NT2/D1 (cell line): Measurements from ENCODE around the gene SP9.

Source experiments
- SUZ12 ChIP-seq: IDR thresholded peaks from 2 replicates; pipeline ENCODE4 v1.6.1; 2011; ENCODE audit not compliant: insufficient read length, insufficient read depth; ENCODE audit errors: extremely low read depth
- ZNF274 ChIP-seq: IDR thresholded peaks from 2 replicates; pipeline ENCODE4 v1.6.1; 2011; ENCODE audit warnings: mild to moderate bottlenecking, low read depth, low read length

DNA sequence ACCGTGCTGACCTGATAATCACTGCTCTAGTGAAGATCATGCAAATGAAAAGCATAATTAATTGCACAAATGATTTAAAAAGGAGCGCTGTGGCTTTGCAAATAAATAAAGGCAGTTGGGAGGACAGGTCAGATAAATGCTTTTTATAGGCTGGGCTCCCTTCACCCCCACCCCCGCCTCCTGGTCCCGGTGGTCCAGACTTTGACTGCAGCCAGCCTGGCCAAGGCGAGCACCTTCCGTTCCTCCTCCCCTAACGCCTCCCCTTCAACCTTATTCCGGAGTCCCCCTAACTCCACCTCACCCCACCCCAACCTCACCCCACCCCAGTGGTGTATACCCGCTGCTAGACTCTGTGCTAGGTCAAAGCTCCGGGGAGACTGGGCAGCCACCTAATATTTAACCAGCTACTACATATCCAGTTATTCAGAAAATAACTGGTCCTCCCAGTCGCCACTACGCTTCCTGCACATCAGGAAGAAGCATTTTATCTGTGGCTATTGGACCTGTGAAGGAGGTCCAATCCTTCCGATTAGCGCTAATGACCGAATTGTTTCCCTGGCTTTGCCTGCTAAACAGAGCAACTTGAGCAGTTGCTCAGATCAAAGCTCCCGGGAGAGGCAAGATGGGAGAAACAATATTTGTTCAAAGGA is 3.7 kb upstream of the SP9 start:
- TF ChIP-seq ZNF274, result no peak
- peak; percentile 83 for TF ChIP-seq SUZ12
